SK-N-SH (cell line): ENCODE measurements around the gene LGR4. TPM values are rescaled to one million over a fixed set of nuclear protein-coding genes. Genes with fewer than 3 reads are reported as not detected.

Experiments
- CTCF ChIA-PET: fragments of 300-600, 350-600 bp; formaldehyde crosslinking; extraction: SDS; loops from one replicate; lab custom pipeline; 2021; lab: Yijun Ruan, JAX
- POLR2A ChIA-PET: fragments of 350-600 bp; sonication (Branson Sonifier 250); formaldehyde crosslinking; extraction: SDS; loops from one replicate; lab custom pipeline; 2020; ENCODE audit warnings: antibody characterized with exemption, inconsistent platforms; lab: Yijun Ruan, JAX
- DNase-seq: peaks from one replicate; pipeline ENCODE4 v3.0.0; 2012
- H2AFZ ChIP-seq: fragments of 200-600 bp; sonication (generic); 2 replicates; pipeline ENCODE4 v1.8.1; 2016; ENCODE audit warnings: antibody characterized with exemption, mild to moderate bottlenecking, low read depth
- H3F3A ChIP-seq: fragments of 200-600 bp; sonication (generic); replicated peaks from 2 replicates; pipeline ENCODE3; 2016; ENCODE audit warnings: antibody characterized with exemption, mild to moderate bottlenecking; ENCODE audit not compliant: insufficient read depth
- H3K27ac ChIP-seq, 2 experiments: fragments of 200-500 bp in 1 of 2; fragments of 200-600 bp in 1 of 2; sonication (Bioruptor generic) in 1 of 2; sonication (generic), shearing (Covaris generic) in 1 of 2; 2 replicates each; pipeline versions ENCODE4 v1.5.1 to v1.6.1; 2014 to 2016; ENCODE audit warnings: low read depth in 2 of 2, inconsistent platforms in 1 of 2, low read length in 1 of 2, mild to moderate bottlenecking in 1 of 2, mixed read lengths in 1 of 2
- H3K27me3 ChIP-seq: fragments of 200-600 bp; sonication (generic), shearing (Covaris generic); 2 replicates; pipeline ENCODE4 v1.6.1; 2016; ENCODE audit warnings: mixed run types; ENCODE audit not compliant: insufficient read depth
- H3K36me3 ChIP-seq, 2 experiments: fragments of 200-500 bp in 1 of 2; fragments of 200-600 bp in 1 of 2; sonication (Bioruptor generic) in 1 of 2; sonication (generic) in 1 of 2; replicated peaks in 1 of 2; 2 replicates each; pipeline versions ENCODE3 to v1.5.1; 2014 to 2016; ENCODE audit warnings: low read length in 1 of 2, mild to moderate bottlenecking in 1 of 2; ENCODE audit not compliant: insufficient read depth in 2 of 2, control insufficient read depth in 1 of 2
- H3K4me1 ChIP-seq, 2 experiments: fragments of 200-500 bp in 1 of 2; fragments of 200-600 bp in 1 of 2; sonication (Bioruptor generic) in 1 of 2; sonication (generic), shearing (Covaris generic) in 1 of 2; 2 replicates each; pipeline versions ENCODE4 v1.5.1 to v1.6.1; 2014 to 2016; ENCODE audit warnings: low read depth in 1 of 2, low read length in 1 of 2, mixed run types in 1 of 2; ENCODE audit not compliant: insufficient read depth in 2 of 2, control insufficient read depth in 1 of 2
- H3K4me2 ChIP-seq: fragments of 200-600 bp; sonication (generic), shearing (Covaris generic); 2 replicates; pipeline ENCODE4 v1.6.1; 2017; ENCODE audit warnings: mixed run types
- H3K4me3 ChIP-seq, 2 experiments: fragments of 200-500 bp in 1 of 2; fragments of 200-600 bp in 1 of 2; sonication (Bioruptor generic) in 1 of 2; sonication (generic), shearing (Covaris generic) in 1 of 2; 2 replicates each; pipeline versions ENCODE4 v1.5.1 to v1.8.1; 2014 to 2016; ENCODE audit warnings: low read depth in 2 of 2, inconsistent platforms in 1 of 2, low read length in 1 of 2, mild to moderate bottlenecking in 1 of 2, mixed read lengths in 1 of 2, moderate library complexity in 1 of 2
- H3K79me2 ChIP-seq: fragments of 200-600 bp; sonication (generic); 2 replicates; pipeline ENCODE4 v1.8.1; 2017; ENCODE audit warnings: mild to moderate bottlenecking; ENCODE audit not compliant: insufficient read depth
- H3K9ac ChIP-seq: fragments of 200-600 bp; sonication (generic); 2 replicates; pipeline ENCODE4 v1.6.1; 2017; ENCODE audit warnings: mixed run types
- H3K9me2 ChIP-seq: fragments of 200-600 bp; sonication (generic); 2 replicates; pipeline ENCODE4 v1.6.1; 2017; ENCODE audit warnings: mixed run types
- H3K9me3 ChIP-seq: fragments of 200-600 bp; sonication (generic); 2 replicates; pipeline ENCODE4 v1.6.1; 2017; ENCODE audit warnings: mixed run types, mild to moderate bottlenecking, moderate library complexity
- H4K20me1 ChIP-seq: fragments of 200-600 bp; sonication (generic); 2 replicates; pipeline ENCODE4 v1.6.1; 2017; ENCODE audit warnings: mild to moderate bottlenecking, mixed run types; ENCODE audit not compliant: insufficient read depth
- CTCF ChIP-seq: fragments of 200-600 bp; sonication (generic); IDR thresholded peaks from 2 replicates; pipeline ENCODE4 v1.6.1; 2017; ENCODE audit warnings: antibody characterized with exemption, mild to moderate bottlenecking, moderate library complexity
- FOXJ3 ChIP-seq: sonication (generic); formaldehyde crosslinking; IDR thresholded peaks from 2 replicates; pipeline ENCODE4 v1.5.1; 2020; ENCODE audit warnings: mild to moderate bottlenecking, missing genetic modification reagents
- GABPA ChIP-seq: IDR thresholded peaks from 2 replicates; pipeline ENCODE4 v1.4.0; 2012; ENCODE audit warnings: low read depth, mild to moderate bottlenecking
- IRF3 ChIP-seq: fragments of 150-350 bp; IDR thresholded peaks from 2 replicates; pipeline ENCODE4 v1.6.1; 2016; ENCODE audit warnings: mild to moderate bottlenecking, low read depth, low read length
- MAX ChIP-seq: IDR thresholded peaks from 2 replicates; pipeline ENCODE4 v1.4.0; 2012; ENCODE audit warnings: low read depth
- NFIC ChIP-seq: IDR thresholded peaks from 2 replicates; pipeline ENCODE4 v1.4.0; 2012; ENCODE audit warnings: borderline replicate concordance
- NRF1 ChIP-seq: IDR thresholded peaks from 2 replicates; pipeline ENCODE4 v1.6.1; 2012; ENCODE audit warnings: low read depth, mild to moderate bottlenecking, low read length
- PBX3 ChIP-seq: IDR thresholded peaks from 2 replicates; pipeline ENCODE4; 2012
- RAD21 ChIP-seq: IDR thresholded peaks from 2 replicates; pipeline ENCODE4 v1.6.1; 2012; ENCODE audit warnings: mild to moderate bottlenecking, low read length
- RCOR1 ChIP-seq: fragments of 150-350 bp; IDR thresholded peaks from 2 replicates; pipeline ENCODE4 v1.6.1; 2017; ENCODE audit warnings: antibody characterized with exemption, low read length
- RXRA ChIP-seq: IDR thresholded peaks from 2 replicates; pipeline ENCODE4 v1.4.0; 2012; ENCODE audit warnings: low read depth, mild to moderate bottlenecking, borderline replicate concordance
- SIN3A ChIP-seq: IDR thresholded peaks from 2 replicates; pipeline ENCODE4 v1.6.1; 2012; ENCODE audit warnings: low read depth, mild to moderate bottlenecking, low read length, moderate library complexity, borderline replicate concordance
- TAF1 ChIP-seq: IDR thresholded peaks from 2 replicates; pipeline ENCODE4 v1.6.1; 2012; ENCODE audit warnings: low read depth, mild to moderate bottlenecking, low read length, moderate library complexity, borderline replicate concordance
- TCF12 ChIP-seq: IDR thresholded peaks from 2 replicates; pipeline ENCODE4 v1.4.0; 2012
- USF1 ChIP-seq: IDR thresholded peaks from 2 replicates; pipeline ENCODE4 v1.4.0; 2012; ENCODE audit warnings: low read depth, borderline replicate concordance
- WGBS: methylation state at CpG from one replicate; pipeline ENCODE4 v1.1.6; 2017; ENCODE audit warnings: low lambda C conversion rate; 5-methylcytosine and 5-hydroxymethylcytosine counted together
- polyA plus RNA-seq, 3 experiments: library from polyadenylated mRNA; depleted of rRNA; stranded (reverse); fragments of >200 nt; gene quantifications; 2 replicates each; pipeline ENCODE4 v1.2.3, GENCODE V29; 2012

Gene LGR4
- polyA plus RNA-seq, 1 of the 3 experiments (the other 2 are of a cell fraction) = 2.6 TPM

- peaks cover 15% of the 10 kb centered on the region for H3F3A ChIP-seq
- WGBS = 90% methylated on average over 2 of the region's 2 CpGs
- CTCF ChIA-PET = interaction anchor here (1.4 kb wide), 1 partner anchor 27 kb away, joined by 5 read pairs; no protein-coding TSS in a partner anchor
- H3K9ac ChIP-seq = no peak overlapping the region
- no peak overlapping the region for H3K4me2 ChIP-seq
- no peaks in the 10 kb centered on the region for H3K9me3 ChIP-seq
- no peak for DNase-seq
- no peak for TF ChIP-seq FOXJ3 (CRISPR knock-in tag)
- TF ChIP-seq TAF1 = no peak
- TF ChIP-seq RAD21 = no peak
- TF ChIP-seq SIN3A = no peak
- TF ChIP-seq RCOR1 = no peak
- no peak for TF ChIP-seq NFIC
- no peaks in the 10 kb centered on the region for H3K27me3 ChIP-seq
- H3K79me2 ChIP-seq = peaks cover 26% of the 10 kb centered on the region
- no peaks in the 10 kb centered on the region for H4K20me1 ChIP-seq
- no peaks in the 10 kb centered on the region for H3K36me3 ChIP-seq
- H3K27ac ChIP-seq = no peak overlapping the region
- POLR2A ChIA-PET = no interaction called here
- H3K4me1 ChIP-seq = peaks cover 2 to 33% of the 10 kb centered on the region in 2 experiments; a peak in 3 of 4 replicates
- H2AFZ ChIP-seq = no peak overlapping the region
- no peaks in the 10 kb centered on the region for H3K9me2 ChIP-seq
- H3K4me3 ChIP-seq = no peak overlapping the region
Observed at GRCh38 chr11:27458182-27458581, 14.4 kb downstream of the LGR4 start.

GRCh38 chr11:27456795-27457329, 15.7 kb downstream of the LGR4 start:
- Histone ChIP-seq H3K9me3 (no peaks in the 10 kb centered on the region), H3K9me2 (no peaks in the 10 kb centered on the region), H3K4me1 (peaks cover 2 to 38% of the 10 kb centered on the region in 2 experiments; a peak in 3 of 4 replicates), H3K4me2 (peak overlapping the region; percentile 66), H3F3A (peaks cover 15% of the 10 kb centered on the region), H3K4me3 (peak overlapping the region in 1 of 2 experiments; percentile 51; a peak in 2 of 4 replicates), H3K27ac (peak overlapping the region; percentile 73 to 89), H4K20me1 (no peaks in the 10 kb centered on the region), H2AFZ (peak overlapping the region; percentile 76; the same call in 1 of the 2 replicates), H3K27me3 (no peaks in the 10 kb centered on the region), H3K36me3 (no peaks in the 10 kb centered on the region), H3K79me2 (peaks cover 20% of the 10 kb centered on the region), H3K9ac (peak overlapping the region; percentile 54)
- POLR2A ChIA-PET = no interaction called here
- CTCF ChIA-PET = interaction anchor here (0.7 to 2.0 kb wide), 2 partner anchors 9 to 29 kb away, joined by 3 to 8 read pairs; no protein-coding TSS in a partner anchor
- DNase-seq = no peak
- no peak for TF ChIP-seq TAF1
- TF ChIP-seq RXRA = no peak
- no peak for TF ChIP-seq RCOR1
- TF ChIP-seq GABPA = no peak

- no peaks in the 10 kb centered on the region for H3K27me3 ChIP-seq
- DNase-seq = no peak
- peak overlapping the region; percentile 73 to 89 for H3K27ac ChIP-seq
- ChIA-PET CTCF (interaction anchor here (0.6 to 2.0 kb wide), 2 partner anchors 29 to 30 kb away, joined by 4 to 8 read pairs; no protein-coding TSS in a partner anchor), POLR2A (no interaction called here)
- H3K4me2 ChIP-seq = peak overlapping the region; percentile 66
- peaks cover 20% of the 10 kb centered on the region for H3K79me2 ChIP-seq
- peak overlapping the region; percentile 54 for H3K9ac ChIP-seq
- no peaks in the 10 kb centered on the region for H3K36me3 ChIP-seq
- 3% methylated on average over 2 of the region's 2 CpGs for WGBS
- H3K4me3 ChIP-seq = peak overlapping the region in 1 of 2 experiments; percentile 51; a peak in 2 of 4 replicates
- no peaks in the 10 kb centered on the region for H4K20me1 ChIP-seq
- H3K4me1 ChIP-seq = peaks cover 2 to 44% of the 10 kb centered on the region in 2 experiments; a peak in 3 of 4 replicates
- peaks cover 15% of the 10 kb centered on the region for H3F3A ChIP-seq
- peak overlapping the region; percentile 76 for H2AFZ ChIP-seq
- H3K9me2 ChIP-seq = no peaks in the 10 kb centered on the region
- no peaks in the 10 kb centered on the region for H3K9me3 ChIP-seq
- TF ChIP-seq TAF1 (no peak), PBX3 (0 out of 2 replicates have a peak, but pooled peaks have one; percentile 26), MAX (no peak), USF1 (no peak), RXRA (no peak), IRF3 (no peak), CTCF (no peak), NRF1 (no peak), TCF12 (peak; percentile 70), RCOR1 (no peak)
Observed at GRCh38 chr11:27456140-27456794, 16.3 kb downstream of the LGR4 start.
